Lung (tissue), 12 donors: ENCODE measurements around the gene NCKAP5L. TPM values are rescaled to one million over a fixed set of nuclear protein-coding genes. Genes with fewer than 3 reads are reported as not detected.

ENCODE experiments used
- ATAC-seq: fragments of 200-7000 bp; cut with Tn5 transposase; one replicate; pipeline ENCODE4 v1.9.1; 2020; ENCODE audit warnings: moderate number of reproducible peaks; ENCODE audit not compliant: insufficient read depth, low FRiP score
- DNase-seq, 3 donors: peaks; one replicate each; pipeline ENCODE4 v3.0.0-alpha.2; 2013 to 2017
- H3K27ac ChIP-seq, 2 donors: one replicate each; pipeline ENCODE4 v1.5.1; 2013; ENCODE audit warnings: mild to moderate bottlenecking in 2 of 2, moderate library complexity in 2 of 2, control low read depth in 1 of 2, inconsistent platforms in 1 of 2, low read depth in 1 of 2, low read length in 1 of 2
- H3K27me3 ChIP-seq, 3 donors: one replicate each; pipeline ENCODE4 v1.5.1; 2013; ENCODE audit warnings: low read length in 2 of 3; ENCODE audit not compliant: control insufficient read depth in 3 of 3, insufficient read depth in 3 of 3
- H3K36me3 ChIP-seq, 4 donors: one replicate each; pipeline ENCODE4 v1.5.1; 2013; ENCODE audit warnings: low read length in 4 of 4, mild to moderate bottlenecking in 1 of 4, moderate library complexity in 1 of 4; ENCODE audit not compliant: control insufficient read depth in 4 of 4, insufficient read depth in 4 of 4
- H3K4me1 ChIP-seq, 5 donors: one replicate each; pipeline ENCODE4 v1.5.1; 2013; ENCODE audit warnings: low read length in 5 of 5, mild to moderate bottlenecking in 2 of 5, moderate library complexity in 1 of 5; ENCODE audit not compliant: control insufficient read depth in 5 of 5, insufficient read depth in 5 of 5
- H3K4me3 ChIP-seq: one replicate; pipeline ENCODE4 v1.5.1; 2013; ENCODE audit warnings: mild to moderate bottlenecking, control low read depth, moderate library complexity
- H3K9ac ChIP-seq, 2 donors: one replicate each; pipeline ENCODE4 v1.5.1; 2013; ENCODE audit warnings: low read length in 2 of 2, control low read depth in 1 of 2; ENCODE audit not compliant: insufficient read depth in 1 of 2
- H3K9me3 ChIP-seq, 4 donors: one replicate each; pipeline ENCODE4 v1.5.1; 2013; ENCODE audit warnings: low read length in 3 of 4, mild to moderate bottlenecking in 1 of 4, moderate library complexity in 1 of 4; ENCODE audit not compliant: control insufficient read depth in 4 of 4, insufficient read depth in 3 of 4
- CTCF ChIP-seq: IDR thresholded peaks from 2 replicates; pipeline ENCODE4 v1.5.1; 2012; ENCODE audit warnings: mild to moderate bottlenecking; ENCODE audit errors: control extremely low read depth, extremely low read depth
- WGBS, 2 donors: extraction: QIAGEN DNeasy Blood & Tissue Kit; methylation state at CpG; one replicate each; pipeline ENCODE4 v1.1.7; 2013; 5-methylcytosine and 5-hydroxymethylcytosine counted together
- polyA plus RNA-seq, 2 donors: library from polyadenylated mRNA; stranded (reverse); fragments of 200-250 nt; gene quantifications; one replicate each; pipeline ENCODE4 v1.2.1, GENCODE V29; 2013
- total RNA-seq, 2 donors: library from RNA; depleted of rRNA in 1 of 2; stranded (reverse); fragments of >200 nt in 1 of 2; gene quantifications; one replicate each; pipeline ENCODE4 v1.2.1, GENCODE V29; 2014 to 2021
- donor health status: control.
- donor health status: control.
- donor health status: Bipolar disorder and iron deficiency.
- donor health status: healthy.
- donor health status: DM: yes; HTN: yes; CAD: no.

The NCKAP5L gene
- total and polyA plus RNA-seq, 4 donors = 15.7 to 30.8 (median 20.1) TPM

- no peak for TF ChIP-seq CTCF
- Histone ChIP-seq H3K9me3 (no peaks in the 10 kb centered on the region), H3K9ac (no peak overlapping the region), H3K4me3 (no peak overlapping the region), H3K36me3 (peaks cover 0 to 6% (median 3%) of the 10 kb centered on the region in 4 donors), H3K27me3 (no peaks in the 10 kb centered on the region), H3K4me1 (peaks cover 11 to 34% (median 22%) of the 10 kb centered on the region in 5 donors), H3K27ac (peak overlapping the region in 1 of 2 donors; percentile 54)
- ATAC-seq = no peak
- 93 to 94% methylated on average over 6 of the region's 6 CpGs for WGBS, 2 donors
- no peak for DNase-seq
These were observed 4.3 kb downstream of the NCKAP5L start for GRCh38 chr12:49823951-49824350.

GRCh38 chr12:49823350-49823749 lies 4.9 kb downstream of the NCKAP5L start:
- no peak for ATAC-seq
- Histone ChIP-seq H3K4me1 (peaks cover 11 to 32% (median 22%) of the 10 kb centered on the region in 5 donors), H3K4me3 (no peak overlapping the region), H3K9ac (no peak overlapping the region), H3K27me3 (no peaks in the 10 kb centered on the region), H3K9me3 (no peaks in the 10 kb centered on the region), H3K36me3 (peaks cover 0 to 6% (median 3%) of the 10 kb centered on the region in 4 donors), H3K27ac (no peak overlapping the region)
- no peak for DNase-seq
- no peak for TF ChIP-seq CTCF
- WGBS, 2 donors = 93 to 94% methylated on average over 1 of the region's 1 CpG

GRCh38 chr12:49821373-49822287 lies 6.6 kb downstream of the NCKAP5L start:
- H3K27ac ChIP-seq = no peak overlapping the region

More at GRCh38 chr12:49821373-49822287, 6.6 kb downstream of the NCKAP5L start:
- Histone ChIP-seq H3K36me3 (peaks cover 0 to 6% (median 3%) of the 10 kb centered on the region in 4 donors), H3K4me3 (no peak overlapping the region), H3K27me3 (no peaks in the 10 kb centered on the region), H3K9me3 (no peaks in the 10 kb centered on the region), H3K4me1 (peaks cover 7 to 23% (median 22%) of the 10 kb centered on the region in 5 donors), H3K9ac (no peak overlapping the region)
- TF ChIP-seq CTCF = no peak
- 78 to 80% methylated on average over 10 of the region's 10 CpGs for WGBS, 2 donors
- no peak for ATAC-seq
- no peak for DNase-seq
